ENCODE measurements around the gene FOXC1. TPM values are rescaled to one million over a fixed set of nuclear protein-coding genes. Genes with fewer than 3 reads are reported as not detected.
A peak's percentile ranks its signal among the peaks of the same experiment; 100 is the strongest.

FOXC1 gene
- total RNA-seq, 4 donors from 2014 or later, result 7.1 to 39.2 (median 27.5) TPM

DNA sequence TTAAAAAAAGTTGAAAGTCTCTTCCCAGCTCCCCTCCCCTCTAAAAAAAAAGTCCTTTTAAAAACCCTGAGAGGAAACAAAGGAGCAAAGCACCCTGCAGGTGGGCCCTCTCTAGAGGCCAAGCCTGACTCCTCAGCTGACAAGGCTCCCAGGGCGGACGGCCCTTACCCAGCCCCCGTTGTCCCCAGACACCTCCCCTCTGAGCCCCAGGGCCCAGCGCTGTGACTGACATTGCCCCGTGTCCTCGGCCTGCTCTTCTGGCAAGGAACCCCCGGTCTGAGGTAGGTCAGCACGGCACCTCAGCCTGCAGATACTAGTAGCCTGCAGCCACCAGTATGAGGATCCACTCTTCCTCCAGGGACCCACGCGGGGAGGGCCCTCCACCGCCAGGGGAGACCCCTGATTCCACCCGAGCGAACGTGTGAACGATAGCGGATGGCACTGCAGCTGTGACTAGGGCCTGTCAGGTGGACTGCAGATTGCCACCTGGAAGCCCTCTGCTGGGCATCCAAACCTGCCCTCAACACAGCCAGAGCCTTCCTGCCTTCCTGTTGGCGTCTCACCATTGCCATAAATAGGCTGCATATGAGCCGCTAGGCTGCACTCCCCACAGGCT is 34.2 kb downstream of the FOXC1 start:
- 88 to 93% methylated on average over 11 to 18 of the region's 18 CpGs for WGBS, 2 donors
- intact Hi-C loops (cut with DNase I; ENCODE audit: low total_unique reads), result no loop called here
- H3K4me3 ChIP-seq (ENCODE audit: low read depth, poor library complexity, severe bottlenecking), result no peak overlapping the region
- TF ChIP-seq, protein P1, sequence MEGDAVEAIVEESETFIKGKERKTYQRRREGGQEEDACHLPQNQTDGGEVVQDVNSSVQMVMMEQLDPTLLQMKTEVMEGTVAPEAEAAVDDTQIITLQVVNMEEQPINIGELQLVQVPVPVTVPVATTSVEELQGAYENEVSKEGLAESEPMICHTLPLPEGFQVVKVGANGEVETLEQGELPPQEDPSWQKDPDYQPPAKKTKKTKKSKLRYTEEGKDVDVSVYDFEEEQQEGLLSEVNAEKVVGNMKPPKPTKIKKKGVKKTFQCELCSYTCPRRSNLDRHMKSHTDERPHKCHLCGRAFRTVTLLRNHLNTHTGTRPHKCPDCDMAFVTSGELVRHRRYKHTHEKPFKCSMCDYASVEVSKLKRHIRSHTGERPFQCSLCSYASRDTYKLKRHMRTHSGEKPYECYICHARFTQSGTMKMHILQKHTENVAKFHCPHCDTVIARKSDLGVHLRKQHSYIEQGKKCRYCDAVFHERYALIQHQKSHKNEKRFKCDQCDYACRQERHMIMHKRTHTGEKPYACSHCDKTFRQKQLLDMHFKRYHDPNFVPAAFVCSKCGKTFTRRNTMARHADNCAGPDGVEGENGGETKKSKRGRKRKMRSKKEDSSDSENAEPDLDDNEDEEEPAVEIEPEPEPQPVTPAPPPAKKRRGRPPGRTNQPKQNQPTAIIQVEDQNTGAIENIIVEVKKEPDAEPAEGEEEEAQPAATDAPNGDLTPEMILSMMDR (IDR thresholded peaks at IDR 0.05), result no peak
- no peak for TF ChIP-seq POLR2A (IDR thresholded peaks at IDR 0.05)
- peak in 1 of 2 donors; percentile 74 for DNase-seq (ENCODE audit: low spot score in 2 of 2)

DNA sequence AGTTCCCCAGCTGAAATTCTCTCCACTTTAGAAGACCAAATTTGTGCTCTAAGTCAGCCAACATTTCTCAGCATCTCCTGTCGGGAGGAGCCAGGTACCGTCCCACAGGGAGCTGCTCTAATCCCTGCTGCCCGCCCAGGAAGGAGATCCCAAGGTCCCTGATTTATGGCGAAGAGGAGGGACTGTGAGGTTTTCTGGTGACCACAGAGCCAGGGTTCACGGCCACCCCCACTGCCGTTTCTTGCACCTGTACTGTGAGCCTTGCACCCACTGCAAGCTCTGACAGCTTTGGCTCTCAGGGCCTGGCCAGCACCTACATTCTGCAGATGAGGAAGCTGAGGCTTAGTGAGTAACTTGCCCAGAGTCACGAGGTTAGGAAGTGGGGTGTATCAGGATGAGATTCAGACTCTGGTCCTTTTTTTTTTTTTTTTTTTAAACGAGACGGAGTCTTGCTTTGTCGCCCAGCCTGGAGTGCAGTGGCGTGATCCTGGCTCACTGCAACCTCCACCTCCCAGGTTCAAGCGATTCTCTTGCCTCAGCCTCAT is 34.9 kb downstream of the FOXC1 start:
- DNase-seq (ENCODE audit: low spot score in 2 of 2), result peak in 1 of 2 donors; percentile 54
- intact Hi-C loops (cut with DNase I; ENCODE audit: low total_unique reads), result no loop called here
- 83 to 91% methylated on average over 12 of the region's 12 CpGs for WGBS, 2 donors
- no peak overlapping the region for H3K4me3 ChIP-seq (ENCODE audit: low read depth, poor library complexity, severe bottlenecking)
- TF ChIP-seq, protein P1 (IDR thresholded peaks at IDR 0.05), result no peak
- TF ChIP-seq POLR2A (IDR thresholded peaks at IDR 0.05), result no peak

DNA sequence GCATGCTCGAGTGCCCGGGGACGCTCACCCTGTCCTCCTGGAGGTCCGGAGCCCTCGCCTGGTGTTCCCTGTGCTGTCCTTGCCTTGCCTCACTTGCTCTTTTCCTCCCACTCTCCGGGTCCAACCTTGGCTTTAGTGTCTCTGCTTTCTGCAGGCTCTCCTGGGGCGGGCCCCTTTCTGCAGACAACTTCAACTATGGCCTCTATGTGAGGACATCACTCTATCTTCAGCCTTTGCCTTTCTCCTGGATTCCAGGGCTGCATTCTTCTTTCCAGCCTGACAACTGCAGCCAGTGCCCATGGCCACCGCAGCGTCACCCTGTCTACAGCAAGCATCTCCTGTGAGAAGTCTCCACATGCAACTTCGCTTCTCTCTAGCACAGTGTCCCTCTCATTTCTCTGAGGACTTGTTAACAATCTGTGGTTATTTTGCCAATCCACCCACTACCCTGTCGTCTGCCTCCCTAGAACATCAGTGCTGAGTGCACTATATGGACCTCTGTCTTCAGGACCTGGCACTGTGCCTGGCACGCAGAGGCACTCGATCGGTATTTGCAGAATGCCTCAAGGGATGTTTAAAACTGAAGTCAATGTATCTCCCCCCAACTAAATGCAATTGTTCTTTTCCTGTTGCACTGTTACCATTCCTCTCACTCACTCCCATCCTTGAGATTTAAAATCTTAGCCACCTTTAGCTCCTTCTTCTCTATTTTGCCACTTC is 35.9 kb downstream of the FOXC1 start:
- no peak overlapping the region for H3K4me3 ChIP-seq (ENCODE audit: low read depth, poor library complexity, severe bottlenecking)
- intact Hi-C loops (cut with DNase I; ENCODE audit: low total_unique reads), result no loop called here
- no peak for TF ChIP-seq POLR2A (IDR thresholded peaks at IDR 0.05)
- TF ChIP-seq, protein P1 (IDR thresholded peaks at IDR 0.05), result no peak
- 81 to 82% methylated on average over 14 of the region's 14 CpGs for WGBS, 2 donors
- peak in 1 of 2 donors; percentile 67 for DNase-seq (ENCODE audit: low spot score in 2 of 2)

DNA sequence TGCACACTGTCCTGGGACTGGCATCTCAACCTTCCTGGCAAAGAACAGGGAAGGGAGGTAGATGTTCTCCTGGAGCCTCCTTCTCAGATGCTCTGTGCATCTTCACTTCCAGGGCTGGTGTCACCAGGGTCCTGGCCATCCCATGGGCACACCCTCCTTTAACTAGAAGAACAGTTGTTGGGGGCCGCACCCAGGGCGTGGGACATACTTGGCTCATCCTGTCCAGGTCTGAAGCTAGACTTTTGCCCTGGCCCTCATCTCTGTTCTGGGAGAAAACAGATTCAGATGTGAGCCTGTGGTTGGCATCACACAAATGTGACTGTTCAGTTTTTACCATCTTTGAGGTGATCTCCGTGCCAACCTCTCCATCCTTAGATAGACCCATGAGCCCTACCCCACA is 41.6 kb downstream of the FOXC1 start:
- H3K4me3 ChIP-seq (ENCODE audit: low read depth, poor library complexity, severe bottlenecking), result no peak overlapping the region
- WGBS, 2 donors, result 96 to 99% methylated on average over 3 of the region's 3 CpGs
- no peak for TF ChIP-seq POLR2A (IDR thresholded peaks at IDR 0.05)
- TF ChIP-seq, protein P1 (IDR thresholded peaks at IDR 0.05), result no peak
- intact Hi-C loops (cut with DNase I; ENCODE audit: low total_unique reads), result no loop called here
- peak in 1 of 2 donors; percentile 39 for DNase-seq (ENCODE audit: low spot score in 2 of 2)

DNA sequence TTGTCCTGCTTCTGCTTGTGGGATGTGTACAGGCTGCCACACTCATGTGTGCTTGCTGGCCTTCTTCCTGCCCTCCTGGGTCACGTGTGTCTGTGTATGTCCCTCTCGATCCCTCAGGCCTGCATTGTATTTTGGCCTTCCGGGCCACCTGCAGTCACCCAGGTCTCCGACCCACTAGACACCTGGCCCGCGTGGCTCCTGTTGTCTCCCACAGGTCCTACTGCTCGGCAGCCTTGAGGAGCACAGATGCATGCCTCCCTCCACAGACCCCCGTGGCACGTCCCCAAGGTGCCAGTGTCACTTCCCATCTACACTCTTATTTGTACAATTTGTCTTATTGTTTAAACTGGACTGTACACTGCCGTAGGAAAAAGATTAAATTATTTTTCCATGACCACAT is 43.1 kb downstream of the FOXC1 start:
- TF ChIP-seq, protein P1 (IDR thresholded peaks at IDR 0.05), result no peak
- TF ChIP-seq POLR2A (IDR thresholded peaks at IDR 0.05), result no peak
- intact Hi-C loops (cut with DNase I; ENCODE audit: low total_unique reads), result no loop called here
- DNase-seq (ENCODE audit: low spot score in 2 of 2), result peak in 1 of 2 donors; percentile 68
- H3K4me3 ChIP-seq (ENCODE audit: low read depth, poor library complexity, severe bottlenecking), result no peak overlapping the region
- WGBS, 2 donors, result 94 to 96% methylated on average over 10 of the region's 10 CpGs
